Pancreas (tissue), 10 donors: ENCODE results near the gene TAOK3. TPM values are rescaled to one million over a fixed set of nuclear protein-coding genes. Genes with fewer than 3 reads are reported as not detected.

Experiments
- ATAC-seq, 4 donors: fragments of 200-7000 bp; cut with Tn5 transposase; one replicate each; pipeline versions ENCODE4 v1.8.0 to v1.9.1; 2020; ENCODE audit warnings: mild to moderate bottlenecking in 4 of 4, moderate library complexity in 4 of 4
- DNase-seq, 6 donors: peaks; one replicate each; pipeline ENCODE4 v3.0.0-alpha.2; 2020
- FAIRE-seq: peaks from 2 replicates; lab custom pipeline; 2012; peaks lifted over from hg19 to GRCh38; lab: Jason Lieb, UNC
- H3K27ac ChIP-seq, 4 donors: fragments of 200-600 bp; sonication (generic); 1 replicate in 3 of 4; 2 replicates in 1 of 4; pipeline versions ENCODE4 v1.5.0 to v1.8.0; 2020
- H3K27me3 ChIP-seq, 4 donors: fragments of 200-600 bp; one replicate each; pipeline ENCODE4 v1.8.0; 2021
- H3K36me3 ChIP-seq, 3 donors: fragments of 200-600 bp; sonication (generic) in 1 of 3; one replicate each; pipeline versions ENCODE4 v1.5.0 to v1.8.0; 2020 to 2021
- H3K4me1 ChIP-seq, 3 donors: fragments of 200-600 bp; one replicate each; pipeline ENCODE4 v1.8.0; 2021
- H3K4me3 ChIP-seq, 4 donors: fragments of 200-600 bp; sonication (generic) in 2 of 4; one replicate each; pipeline versions ENCODE4 v1.5.0 to v1.8.0; 2020 to 2021
- H3K9me3 ChIP-seq, 4 donors: fragments of 200-600 bp; one replicate each; pipeline ENCODE4 v1.8.0; 2021
- WGBS, 2 donors: extraction: QIAGEN DNeasy Blood & Tissue Kit; methylation state at CpG; one replicate each; pipeline ENCODE4 v1.1.7; 2013; 5-methylcytosine and 5-hydroxymethylcytosine counted together
- intact Hi-C, 3 donors: fragments of 100-400 bp; cut with DNase I; formaldehyde crosslinking; loops; one replicate each; pipeline versions ENCODE4 v1.11.1 to v1.14.2; 2022
- polyA plus RNA-seq, 2 donors: library from polyadenylated mRNA; stranded (reverse); fragments of 200-250 nt; gene quantifications; one replicate each; pipeline ENCODE4 v1.2.3, GENCODE V29; 2013
- total RNA-seq, 6 donors: library from RNA; stranded (reverse); fragmentation: NEBNext Ultra II Directional in 4 of 6; extraction: Animal tissue kit (Norgen Biotek cat#: 25700) in 4 of 6; gene quantifications; one replicate each; pipeline versions ENCODE4 v1.2.1 to v1.2.4, GENCODE V29; 2021 to 2023
- TF ChIP-seq, protein P1 (sequence below), 4 donors: fragments of 200-600 bp; sonication (generic) in 3 of 4; IDR thresholded peaks; one replicate each; pipeline versions ENCODE4 v1.5.0 to v1.8.0; 2021; ENCODE audit warnings: antibody characterized with exemption in 4 of 4
- donor health status: healthy with polysubstance abuse.
- donor health status: DM: no; HTN: no; CAD: no; lungs with moderate emphysema.
- donor health status: DM: no; HTN: no; CAD: no.
- donor health status: control.
- donor health status: control.
- donor health status: Bipolar disorder and iron deficiency.
- donor health status: DM: yes; HTN: yes; CAD: no.
- donor health status: DM: no; HTN: no; CAD: no.
- donor health status: DM: no; HTN: no; CAD: no.
- donor health status: DM: yes; HTN: yes; CAD: no.

The TAOK3 gene
- total and polyA plus RNA-seq, 8 donors, result 7.9 to 21.0 (median 11.4) TPM

DNA sequence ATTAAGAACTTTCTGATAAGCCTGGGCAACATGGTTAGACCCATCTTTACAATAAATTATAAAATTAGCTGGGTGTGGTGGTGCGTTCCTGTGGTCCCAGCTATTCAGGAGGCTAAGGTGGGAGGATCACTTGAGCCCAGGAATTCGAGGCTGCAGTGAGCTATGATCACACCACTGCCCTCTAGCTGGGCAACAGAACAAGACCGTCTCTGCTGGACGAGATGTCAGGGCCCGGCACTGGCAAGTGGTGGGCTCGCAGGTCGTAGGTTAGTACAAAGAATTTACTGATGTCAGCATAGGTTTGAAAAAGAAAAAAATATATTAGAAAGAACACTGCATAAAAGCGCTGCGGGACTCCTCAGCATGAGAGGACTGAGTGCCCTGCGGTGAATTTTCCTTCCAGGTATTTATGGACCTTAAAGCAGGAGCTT is 253.2 kb downstream of the TAOK3 start:
- peak in 1 of 6 donors; percentile 20 for DNase-seq
- WGBS, 2 donors, result 89 to 93% methylated on average over 10 of the region's 10 CpGs

DNA sequence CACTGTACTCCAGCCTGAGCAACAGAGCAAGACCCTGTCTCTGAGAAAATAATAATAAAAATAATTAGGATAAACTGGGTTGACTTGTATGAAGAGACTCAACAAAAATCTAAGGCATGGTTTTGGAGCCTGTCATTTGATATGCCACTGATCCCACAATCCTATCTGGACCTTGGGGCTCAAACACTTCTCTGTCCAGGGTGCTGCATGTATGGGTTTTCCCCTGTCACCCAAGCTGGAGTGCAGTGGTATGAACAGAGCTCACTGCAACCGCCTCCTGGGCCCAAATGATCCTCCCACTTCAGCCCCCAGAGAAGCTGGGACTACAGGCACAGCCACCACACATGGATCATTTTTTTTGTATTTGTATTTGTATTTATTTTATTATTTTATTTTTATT is 263.6 kb downstream of the TAOK3 start:
- Histone ChIP-seq H3K4me3 (no peak overlapping the region), H3K4me1 (no peaks in the 10 kb centered on the region), H3K36me3 (no peaks in the 10 kb centered on the region), H3K9me3 (no peaks in the 10 kb centered on the region), H3K27ac (no peak overlapping the region), H3K27me3 (no peaks in the 10 kb centered on the region)
- 94 to 98% methylated on average over 1 of the region's 1 CpG for WGBS, 2 donors
- DNase-seq (no peak), FAIRE-seq (no peak), ATAC-seq (no peak)
- intact Hi-C loops, result no loop called here
- TF ChIP-seq, protein P1, sequence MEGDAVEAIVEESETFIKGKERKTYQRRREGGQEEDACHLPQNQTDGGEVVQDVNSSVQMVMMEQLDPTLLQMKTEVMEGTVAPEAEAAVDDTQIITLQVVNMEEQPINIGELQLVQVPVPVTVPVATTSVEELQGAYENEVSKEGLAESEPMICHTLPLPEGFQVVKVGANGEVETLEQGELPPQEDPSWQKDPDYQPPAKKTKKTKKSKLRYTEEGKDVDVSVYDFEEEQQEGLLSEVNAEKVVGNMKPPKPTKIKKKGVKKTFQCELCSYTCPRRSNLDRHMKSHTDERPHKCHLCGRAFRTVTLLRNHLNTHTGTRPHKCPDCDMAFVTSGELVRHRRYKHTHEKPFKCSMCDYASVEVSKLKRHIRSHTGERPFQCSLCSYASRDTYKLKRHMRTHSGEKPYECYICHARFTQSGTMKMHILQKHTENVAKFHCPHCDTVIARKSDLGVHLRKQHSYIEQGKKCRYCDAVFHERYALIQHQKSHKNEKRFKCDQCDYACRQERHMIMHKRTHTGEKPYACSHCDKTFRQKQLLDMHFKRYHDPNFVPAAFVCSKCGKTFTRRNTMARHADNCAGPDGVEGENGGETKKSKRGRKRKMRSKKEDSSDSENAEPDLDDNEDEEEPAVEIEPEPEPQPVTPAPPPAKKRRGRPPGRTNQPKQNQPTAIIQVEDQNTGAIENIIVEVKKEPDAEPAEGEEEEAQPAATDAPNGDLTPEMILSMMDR (IDR thresholded peaks at IDR 0.05), result no peak

More for the DNA sequence above, 253.2 kb downstream of the TAOK3 start:
- no peak for ATAC-seq
- no peak overlapping the region for H3K4me3 ChIP-seq
- H3K9me3 ChIP-seq, result no peaks in the 10 kb centered on the region
- no peaks in the 10 kb centered on the region for H3K36me3 ChIP-seq
- intact Hi-C loops, result no loop called here
- H3K27ac ChIP-seq, result no peak overlapping the region
- H3K27me3 ChIP-seq, result no peaks in the 10 kb centered on the region
- TF ChIP-seq, protein P1 (IDR thresholded peaks at IDR 0.05), result no peak
- no peak for FAIRE-seq
- peaks cover 0 to 15% (median 6%) of the 10 kb centered on the region in 3 donors for H3K4me1 ChIP-seq

DNA sequence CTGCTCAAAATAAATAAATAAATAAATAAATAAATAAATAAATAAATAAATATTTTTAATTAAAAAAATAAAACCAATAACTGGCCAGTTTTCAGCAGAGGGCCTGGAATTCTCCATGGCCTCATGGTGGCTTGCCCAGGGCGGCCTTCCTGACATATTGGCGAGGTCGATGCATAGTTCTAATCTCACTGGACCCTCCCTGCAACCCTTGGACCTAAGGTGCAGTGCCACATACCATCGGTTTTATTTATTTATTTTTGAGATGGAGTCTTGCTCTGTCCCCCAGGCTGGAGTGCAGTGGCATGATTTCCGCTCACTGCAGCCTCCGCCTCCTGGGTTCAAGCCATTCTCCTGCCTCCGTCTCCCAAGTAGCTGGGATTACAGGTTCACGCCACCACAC is 265.0 kb downstream of the TAOK3 start:
- ATAC-seq (no peak), FAIRE-seq (no peak), DNase-seq (no peak)
- H3K9me3 ChIP-seq, result no peaks in the 10 kb centered on the region
- H3K27ac ChIP-seq, result no peak overlapping the region
- H3K4me1 ChIP-seq, result no peaks in the 10 kb centered on the region
- intact Hi-C loops, result no loop called here
- TF ChIP-seq, protein P1 (IDR thresholded peaks at IDR 0.05), result no peak
- H3K36me3 ChIP-seq, result no peaks in the 10 kb centered on the region
- 92 to 94% methylated on average over 8 of the region's 8 CpGs for WGBS, 2 donors
- no peaks in the 10 kb centered on the region for H3K27me3 ChIP-seq
- H3K4me3 ChIP-seq, result no peak overlapping the region

DNA sequence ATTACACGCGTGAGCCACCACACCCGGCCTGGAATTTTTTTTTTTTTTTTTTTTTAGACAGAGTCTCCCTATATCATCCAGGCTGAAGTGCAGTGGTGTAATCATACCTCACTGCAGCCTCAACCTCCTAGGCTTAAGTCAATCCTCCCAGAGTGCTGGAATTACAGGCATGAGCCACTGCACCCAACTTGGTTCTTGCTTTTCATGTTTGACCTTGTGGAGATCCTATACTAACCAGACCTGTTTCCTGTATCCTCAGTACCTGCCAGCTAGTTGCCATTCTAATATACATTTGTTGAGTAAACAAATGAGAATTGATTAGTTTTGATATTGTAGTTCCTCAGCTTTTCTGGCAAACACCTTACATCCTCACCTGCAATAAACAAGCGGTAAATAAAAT is 265.7 kb downstream of the TAOK3 start:
- no peak for DNase-seq
- ATAC-seq, result no peak
- intact Hi-C loops, result no loop called here
- Histone ChIP-seq H3K4me3 (no peak overlapping the region), H3K27ac (no peak overlapping the region), H3K9me3 (no peaks in the 10 kb centered on the region), H3K36me3 (no peaks in the 10 kb centered on the region), H3K27me3 (no peaks in the 10 kb centered on the region), H3K4me1 (no peaks in the 10 kb centered on the region)
- TF ChIP-seq, protein P1 (IDR thresholded peaks at IDR 0.05), result no peak
- WGBS, 2 donors, result 32 to 47% methylated on average over 4 of the region's 4 CpGs
- FAIRE-seq, result no peak

DNA sequence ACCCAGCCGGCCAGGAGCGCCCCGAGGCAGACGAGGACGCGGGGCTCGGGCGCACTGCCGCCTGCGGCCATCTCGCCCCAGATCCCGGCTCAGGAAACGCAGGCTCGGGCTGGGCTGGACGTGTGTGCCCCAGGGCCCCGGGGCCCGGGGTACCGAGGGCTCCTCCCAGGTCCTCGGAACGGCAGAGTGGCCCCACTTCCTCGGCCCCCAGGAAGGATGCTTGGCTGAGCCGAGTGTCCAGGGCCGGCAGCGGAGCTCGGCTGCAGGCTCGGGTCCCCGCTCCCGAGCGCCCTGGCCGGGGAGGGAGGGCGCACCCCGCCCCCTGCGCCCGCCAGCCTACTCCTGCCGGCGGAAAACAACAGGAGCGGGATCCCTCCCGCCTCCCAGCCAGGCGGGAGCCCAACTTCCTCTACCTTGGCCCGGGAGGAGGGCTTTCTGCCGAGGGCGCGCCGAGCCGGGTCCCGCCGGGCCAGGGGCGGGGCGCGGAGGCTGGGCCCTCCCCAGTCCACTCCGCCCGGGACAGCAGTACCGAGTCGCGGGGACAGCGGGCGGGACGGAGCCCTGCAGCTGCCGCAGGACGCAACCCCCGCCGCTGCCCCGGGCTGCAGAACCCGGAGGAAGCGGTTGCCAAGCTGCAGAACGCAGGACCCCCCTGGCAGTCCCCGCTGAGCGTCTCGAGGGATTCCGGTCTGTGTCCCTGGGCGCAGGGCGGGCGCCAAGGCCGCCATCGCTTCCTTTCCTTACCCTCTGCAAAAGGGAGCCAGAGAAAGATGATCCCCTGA is 268.9 kb downstream of the TAOK3 start, which contains the start of gene VSIG10:
Gene VSIG10, minus strand, starts transcription at position 411 of the 782 bp plus-strand sequence. Its CDS starts 340 bp downstream, at position 71.
- Histone ChIP-seq H3K27ac (peak within 1 kb of the TSS; percentile 56 to 89 (median 80)), H3K27me3 (no peaks in the 10 kb centered on the region), H3K4me1 (no peaks in the 10 kb centered on the region), H3K36me3 (no peaks in the 10 kb centered on the region), H3K4me3 (peak within 1 kb of the TSS; percentile 70 to 84 (median 79)), H3K9me3 (no peaks in the 10 kb centered on the region)
- DNase-seq (peak; percentile 76 to 88 (median 80)), ATAC-seq (peak; percentile 91 to 94 (median 94)), FAIRE-seq (no peak)
- intact Hi-C loops, result no loop called here
- TF ChIP-seq, protein P1 (IDR thresholded peaks at IDR 0.05), result no peak
- WGBS, 2 donors, result 0 to 1% methylated on average over 73 to 75 of the region's 75 CpGs
